Stimulated activated CD4-positive, alpha-beta T cell treated with anti-CD3 and anti-CD28 coated beads, Interleukin-15, amount 100 ng/mL, for 1 hour (primary cell): ENCODE measurements around the gene MOB2.

ENCODE experiments used
- DNase-seq, 2 donors: peaks; one replicate each; pipeline ENCODE4 v3.0.0-alpha.2; 2020; ENCODE audit warnings: low read depth in 1 of 2, low spot score in 1 of 2

MOB2 gene

DNA sequence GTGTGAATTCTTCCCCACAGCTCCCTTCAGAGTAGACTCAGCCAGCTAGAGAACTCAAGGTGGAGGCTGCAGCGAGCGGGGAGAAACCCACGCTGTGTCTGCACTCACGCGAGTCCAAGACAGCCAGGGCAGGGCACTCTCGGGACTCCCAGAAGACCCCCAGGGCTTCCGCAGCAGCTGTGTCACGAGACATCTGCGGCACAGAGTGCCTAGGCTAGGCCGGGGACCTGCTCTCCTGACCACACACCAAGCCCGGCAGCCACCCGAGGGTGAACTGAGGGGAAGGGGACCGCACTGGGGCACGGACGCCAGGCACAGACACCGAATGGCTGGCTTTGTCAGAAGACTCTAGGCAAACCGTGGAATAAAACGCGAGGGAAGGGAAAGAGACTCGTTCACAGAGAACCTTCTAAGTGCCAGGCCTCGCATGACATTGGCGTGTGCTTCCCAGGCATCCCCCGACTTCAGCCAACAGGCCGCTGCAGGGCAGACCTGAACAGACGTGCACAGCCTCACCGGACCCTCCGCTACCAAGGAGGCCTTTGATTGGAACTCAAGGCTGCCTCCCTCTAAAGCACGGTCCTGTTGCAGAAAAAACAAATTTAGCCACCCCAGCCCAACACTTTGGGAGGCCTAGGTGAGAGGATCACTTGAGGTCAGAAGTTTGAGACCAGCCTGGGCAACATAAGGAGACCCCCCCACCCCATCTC, 18.2 kb upstream of the MOB2 start:
- no peak for DNase-seq

DNA sequence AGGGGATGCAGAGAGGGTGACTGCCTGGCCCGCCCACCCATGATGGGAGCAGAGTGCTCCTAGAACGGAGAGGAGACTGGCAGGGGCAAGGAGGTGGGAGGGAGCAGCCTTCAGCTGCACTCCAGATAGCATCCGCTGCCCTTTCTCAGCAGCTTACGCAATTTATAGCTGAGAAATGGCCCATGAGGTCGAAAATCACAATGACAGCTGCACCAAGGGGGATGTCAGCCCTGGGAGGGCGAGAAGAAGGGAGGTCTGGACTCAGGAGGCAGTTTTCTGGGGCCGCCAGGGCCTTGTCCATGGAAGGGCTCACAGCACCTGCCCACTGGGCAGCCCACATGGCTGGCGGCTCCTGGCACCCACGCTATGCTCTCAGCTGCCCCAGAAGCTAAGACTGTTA, 17.6 kb upstream of the MOB2 start:
- DNase-seq = no peak

DNA sequence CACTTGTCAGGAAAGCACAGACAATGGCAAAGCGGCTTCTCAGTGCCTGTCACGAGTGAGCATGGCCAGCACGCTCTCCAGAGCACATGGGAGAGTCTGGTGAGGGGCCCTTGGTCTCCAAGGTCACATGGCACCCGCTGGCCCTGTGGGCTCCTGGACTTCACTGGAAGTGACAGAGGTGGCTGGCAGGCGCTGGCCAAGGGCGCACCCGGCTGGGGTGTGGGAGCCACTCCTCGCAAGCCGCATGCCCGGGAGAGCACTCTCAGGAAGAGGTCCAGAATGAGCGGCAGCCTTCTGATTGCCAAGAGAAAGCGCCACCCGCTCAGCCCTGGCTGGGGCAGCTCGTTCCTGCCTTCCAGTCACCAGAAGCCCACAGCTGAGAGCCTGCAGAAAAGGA, 17.1 kb upstream of the MOB2 start:
- DNase-seq = no peak

DNA sequence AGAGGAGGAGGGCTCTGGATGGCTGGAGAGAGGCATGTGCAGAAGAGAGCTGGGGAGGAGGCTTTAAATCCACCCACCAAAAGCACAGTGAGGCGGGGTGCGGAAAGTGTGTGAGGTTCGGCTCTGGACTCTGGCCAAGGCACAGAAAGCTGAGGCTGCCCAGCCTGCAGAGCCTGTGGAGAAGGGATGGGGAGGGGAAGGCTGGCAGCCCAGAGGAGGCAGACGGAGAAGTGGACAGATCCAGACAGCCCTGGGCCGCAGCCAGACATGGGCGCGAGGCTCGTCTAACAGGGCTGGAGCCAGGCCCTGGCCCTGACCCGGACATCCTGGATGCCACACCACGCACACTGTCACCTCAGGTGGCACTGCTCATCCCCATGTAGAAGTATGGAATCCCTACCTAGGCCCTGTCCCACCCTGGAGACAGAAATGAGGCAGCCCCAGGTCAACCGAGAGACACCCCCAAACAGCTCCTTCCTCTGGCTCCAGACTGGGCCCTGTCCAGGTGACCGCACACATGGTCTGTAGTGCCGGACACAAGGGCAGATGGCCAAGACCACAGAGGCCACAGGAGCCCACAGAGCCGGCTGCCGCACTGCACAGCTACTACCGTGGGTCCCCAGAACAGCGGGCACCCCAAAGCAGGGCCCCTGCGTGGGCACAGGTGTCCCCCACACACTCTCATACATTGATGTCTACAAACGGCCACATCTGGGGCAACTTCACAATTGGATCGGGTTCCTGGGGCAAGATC, 16.6 kb upstream of the MOB2 start:
- no peak for DNase-seq

DNA sequence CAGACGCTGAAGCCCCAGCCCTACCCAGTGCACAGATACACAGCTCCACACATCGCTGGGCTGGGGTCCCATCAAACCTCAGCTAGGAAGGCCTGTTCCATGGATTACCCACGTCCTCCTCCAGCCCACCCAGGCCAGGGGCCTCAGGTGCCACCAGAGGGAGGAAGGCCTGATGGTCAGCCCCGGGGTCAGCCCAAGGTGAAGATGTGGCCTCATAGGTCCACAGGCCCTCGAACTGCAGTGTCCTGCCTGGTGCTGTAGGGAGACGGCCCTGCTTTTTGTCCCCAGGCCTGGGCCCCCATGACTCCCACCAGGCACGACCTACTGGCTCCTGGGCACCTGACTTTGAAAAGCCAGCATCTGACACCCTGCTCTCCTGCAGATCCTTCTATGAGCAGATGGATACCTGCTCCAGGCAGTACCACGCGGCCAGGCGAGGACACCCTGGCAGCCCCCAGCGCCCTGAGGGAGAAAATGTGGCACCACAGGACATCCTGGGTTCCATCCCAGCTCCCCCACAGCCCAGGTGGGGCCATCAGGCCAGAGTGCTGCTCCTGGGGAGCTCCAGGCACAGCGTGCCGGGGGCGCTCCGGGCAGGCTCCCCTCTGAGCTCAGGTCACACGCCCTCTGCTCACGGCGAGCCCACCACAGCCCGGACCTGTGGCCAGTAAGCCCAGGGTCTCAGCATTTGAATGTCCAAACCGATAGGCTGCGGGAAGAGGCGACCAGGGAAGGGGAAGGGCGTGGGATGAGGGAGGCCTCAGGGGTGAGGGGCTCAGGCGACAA, 15.8 kb upstream of the MOB2 start:
- DNase-seq = no peak

DNA sequence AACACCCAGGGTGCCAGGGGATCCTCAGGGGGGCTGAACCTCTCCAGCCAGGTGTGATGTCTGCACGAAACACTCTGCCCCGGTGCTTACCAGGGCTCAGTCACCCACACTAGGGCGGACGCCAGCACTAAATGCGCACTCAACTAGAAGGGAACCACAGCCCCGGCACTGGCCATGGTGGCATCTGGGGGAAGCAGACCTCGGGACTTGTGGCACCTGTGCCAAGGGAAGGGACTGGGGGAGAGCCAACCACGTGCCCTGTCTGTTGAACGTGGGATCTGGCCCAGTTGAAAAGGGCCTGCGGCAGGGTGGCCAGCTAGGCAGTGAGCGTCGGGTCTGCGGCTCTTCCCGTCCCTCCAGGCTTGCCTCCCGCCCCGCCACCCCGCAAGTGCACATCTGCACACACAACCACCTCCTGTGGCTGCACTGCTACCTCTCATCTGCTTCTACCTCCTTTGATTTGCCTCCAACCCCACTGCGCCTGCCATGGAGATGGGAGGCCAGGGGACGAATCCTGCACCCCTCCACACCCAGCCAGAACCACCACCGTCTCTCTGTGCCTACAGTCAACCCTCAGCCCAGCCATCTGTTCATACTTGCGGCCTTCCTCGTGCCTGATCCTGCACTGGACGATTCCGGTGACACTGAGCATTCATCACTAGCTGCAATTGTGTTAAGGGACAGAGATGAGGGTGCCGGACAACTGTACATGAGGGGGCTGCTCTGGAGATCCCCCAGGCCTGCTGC, 15.0 kb upstream of the MOB2 start:
- no peak for DNase-seq

DNA sequence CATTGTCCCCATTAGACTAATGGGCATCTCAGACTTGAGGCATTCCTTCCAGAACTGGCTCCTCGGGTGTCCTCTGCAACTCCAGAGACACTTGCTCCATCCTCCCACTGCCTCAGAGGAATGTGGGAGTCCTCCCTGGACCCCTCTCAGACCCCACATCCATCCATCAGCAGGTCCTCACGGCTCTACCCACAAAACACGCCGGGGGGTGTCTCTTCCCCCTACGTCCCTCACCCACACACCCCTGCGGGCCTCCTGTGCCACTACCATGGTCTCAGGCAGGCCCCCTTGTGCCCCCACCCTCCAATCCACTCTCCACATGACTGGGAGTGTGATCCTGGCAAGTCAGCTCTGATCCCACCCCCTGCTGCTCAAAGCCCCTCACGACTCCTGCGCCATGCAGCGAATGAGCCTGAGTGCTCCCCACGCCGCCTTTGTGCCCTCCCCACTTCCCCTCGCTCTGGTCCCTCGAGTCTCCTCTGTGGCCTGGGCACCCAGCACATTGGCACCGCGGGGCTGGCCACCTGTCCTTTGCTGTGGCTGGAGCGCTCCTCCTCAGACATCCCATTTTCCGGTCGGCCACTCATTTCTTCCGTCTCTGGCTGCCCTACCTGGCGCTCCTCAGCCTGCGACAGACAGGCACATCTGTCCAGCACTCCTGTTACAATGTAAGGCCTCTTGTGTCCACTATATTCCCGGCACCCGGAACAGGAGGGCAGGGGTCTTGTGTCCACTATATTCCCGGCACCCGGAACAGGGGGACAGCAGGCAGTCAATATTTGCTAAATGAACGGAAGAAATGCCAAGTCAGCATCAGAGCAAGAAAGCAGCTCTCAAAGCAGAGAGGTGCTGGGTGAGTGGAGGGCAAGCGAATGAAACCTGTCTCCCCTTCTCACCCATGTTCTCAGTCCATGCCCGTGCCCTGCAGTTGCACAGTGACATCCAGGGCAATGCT, 14.2 kb upstream of the MOB2 start:
- no peak for DNase-seq

DNA sequence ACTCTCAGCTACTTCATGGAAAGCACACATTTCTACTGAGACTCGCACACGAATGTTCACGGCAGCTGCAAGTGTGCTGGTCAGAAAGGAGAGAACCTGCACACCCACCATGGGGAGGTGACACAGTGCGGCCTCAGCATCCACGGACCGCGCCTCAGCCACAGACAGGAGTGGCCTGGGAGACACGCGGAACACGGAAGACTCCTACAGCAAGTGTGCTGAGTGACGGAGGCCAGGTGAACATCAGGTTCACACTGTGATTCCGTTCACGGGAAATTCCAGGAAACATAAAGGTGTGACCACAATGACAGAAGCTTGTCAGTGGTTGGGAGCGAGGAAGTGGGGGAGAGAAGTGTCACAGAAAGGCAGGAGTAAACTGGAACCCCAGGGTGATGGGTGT, 13.3 kb upstream of the MOB2 start:
- no peak for DNase-seq

DNA sequence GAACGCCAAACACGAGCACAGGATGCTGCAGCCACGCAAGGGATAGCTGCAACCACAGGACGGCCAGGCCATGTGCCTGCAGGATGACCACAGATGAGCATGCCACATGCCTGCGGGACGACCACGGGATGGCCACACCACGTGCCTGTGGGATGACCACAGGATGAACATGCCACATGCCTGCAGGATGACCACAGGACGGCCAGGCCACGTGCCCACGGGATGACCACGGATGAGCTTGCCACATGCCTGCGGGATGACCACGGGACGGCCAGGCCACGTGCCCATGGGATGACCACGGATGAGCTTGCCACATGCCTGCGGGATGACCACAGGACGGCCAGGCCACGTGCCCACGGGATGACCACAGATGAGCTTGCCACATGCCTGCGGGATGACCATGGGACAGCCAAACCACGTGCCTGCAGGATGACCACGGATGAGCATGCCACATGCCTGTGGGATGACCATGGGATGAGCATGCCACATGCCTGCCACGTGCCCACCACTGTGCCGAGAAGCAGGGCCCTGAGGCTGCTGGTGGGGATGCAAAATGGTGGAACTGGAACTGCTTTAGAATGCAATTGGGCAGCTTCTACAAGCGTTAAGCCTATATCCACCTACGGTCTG, 12.8 kb upstream of the MOB2 start:
- DNase-seq = no peak

DNA sequence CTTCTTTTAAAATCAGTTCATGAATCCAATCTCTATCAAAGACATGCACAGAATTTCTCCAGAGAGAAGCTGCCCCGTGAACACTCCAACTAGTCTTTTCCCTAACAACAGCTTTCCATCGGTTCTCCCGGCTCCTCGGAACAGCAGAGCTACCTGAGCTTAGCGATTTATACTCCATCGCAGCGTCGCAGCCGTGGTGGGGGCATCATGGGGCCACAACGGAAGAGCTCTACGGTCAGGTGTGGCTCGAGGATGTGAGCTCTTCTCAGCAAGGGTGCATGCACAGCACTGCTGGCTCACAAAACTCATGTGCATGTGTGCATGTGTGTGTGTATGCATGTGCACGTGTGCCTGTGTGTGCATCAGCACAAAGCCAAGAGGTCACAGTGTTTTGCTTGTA, 11.7 kb upstream of the MOB2 start:
- no peak for DNase-seq

DNA sequence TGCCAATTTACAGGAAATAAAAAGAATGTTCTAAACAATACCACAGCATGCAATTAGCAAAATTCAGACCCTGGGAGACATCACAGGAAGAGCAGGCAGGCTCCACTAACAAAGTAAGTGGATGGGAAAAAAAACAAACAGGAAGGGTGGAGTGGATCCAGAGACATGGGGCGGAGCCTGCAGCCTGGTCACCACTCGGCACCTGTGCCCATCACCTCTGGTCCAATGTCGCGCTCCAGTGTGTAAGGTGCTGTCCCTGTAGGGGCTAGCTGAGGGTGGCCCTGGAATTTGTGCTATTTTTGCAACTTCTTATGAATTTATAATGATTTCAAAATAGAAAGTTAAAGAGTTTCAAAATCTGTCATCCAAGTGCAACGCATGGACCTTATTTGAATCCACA, 11.0 kb upstream of the MOB2 start:
- no peak for DNase-seq

DNA sequence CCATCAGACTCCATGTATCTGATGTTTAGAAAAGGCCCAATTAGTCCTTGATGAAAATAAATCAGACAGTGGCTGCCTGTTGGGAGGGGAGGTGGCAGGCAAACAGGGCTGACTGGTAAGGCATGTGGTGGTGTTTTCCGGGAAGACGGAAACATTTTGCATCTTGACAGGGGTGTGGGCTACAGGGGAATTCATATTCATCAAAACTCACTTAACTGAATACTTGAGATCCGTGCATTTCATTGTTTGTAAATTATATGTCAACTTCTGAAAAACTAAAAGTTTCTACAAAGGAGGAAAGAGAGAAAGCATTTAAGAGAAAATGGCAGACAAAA, 10.1 kb upstream of the MOB2 start:
- DNase-seq = no peak

DNA sequence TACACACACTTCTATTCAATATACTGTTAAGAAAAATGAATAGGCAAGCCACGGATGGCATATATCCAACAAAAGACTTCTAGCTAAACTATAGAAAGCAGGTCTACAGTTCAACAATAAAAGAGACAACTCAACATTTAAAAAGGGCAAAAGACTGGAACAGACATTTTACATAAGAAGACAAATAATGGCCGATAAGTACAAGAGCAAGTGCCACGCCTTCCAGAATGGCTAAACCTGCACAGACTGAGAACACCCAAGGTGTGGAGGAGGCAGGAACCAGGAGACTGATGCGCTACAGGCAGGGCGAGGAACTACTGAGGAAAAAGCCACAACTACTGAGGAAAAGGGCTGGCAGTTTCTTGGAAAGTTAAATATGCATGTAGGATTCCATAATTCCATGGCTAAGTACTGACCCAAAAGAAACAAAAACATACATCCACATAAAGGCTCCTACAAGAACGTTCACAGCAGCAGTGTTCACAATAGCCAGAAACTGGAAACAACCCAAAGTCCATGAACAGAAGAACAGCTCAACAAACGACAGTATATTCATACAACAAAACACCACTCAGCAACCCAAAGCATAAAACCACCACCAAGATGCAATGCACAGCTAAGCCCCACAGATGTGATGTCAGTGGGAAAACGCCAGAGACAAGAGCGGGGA, 9.6 kb upstream of the MOB2 start:
- DNase-seq = no peak

DNA sequence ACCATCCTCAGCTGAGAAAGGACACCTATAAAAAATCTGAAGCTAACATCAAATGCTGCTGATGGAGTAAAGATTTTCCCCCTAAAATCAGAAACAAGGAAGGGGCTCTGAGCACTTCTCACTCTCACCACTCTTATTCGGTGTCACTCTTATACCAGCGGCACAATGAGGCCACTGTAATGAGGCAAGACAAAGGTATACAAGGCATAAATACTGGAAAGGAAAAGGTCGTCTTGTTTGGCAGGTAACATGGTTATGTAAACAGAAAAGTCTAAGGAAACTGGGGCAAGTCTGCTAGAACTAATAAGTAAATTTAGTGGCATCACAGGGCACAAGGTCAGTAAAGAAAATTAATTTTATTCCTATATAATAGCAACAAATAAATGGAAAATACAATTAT, 8.1 kb upstream of the MOB2 start:
- no peak for DNase-seq

DNA sequence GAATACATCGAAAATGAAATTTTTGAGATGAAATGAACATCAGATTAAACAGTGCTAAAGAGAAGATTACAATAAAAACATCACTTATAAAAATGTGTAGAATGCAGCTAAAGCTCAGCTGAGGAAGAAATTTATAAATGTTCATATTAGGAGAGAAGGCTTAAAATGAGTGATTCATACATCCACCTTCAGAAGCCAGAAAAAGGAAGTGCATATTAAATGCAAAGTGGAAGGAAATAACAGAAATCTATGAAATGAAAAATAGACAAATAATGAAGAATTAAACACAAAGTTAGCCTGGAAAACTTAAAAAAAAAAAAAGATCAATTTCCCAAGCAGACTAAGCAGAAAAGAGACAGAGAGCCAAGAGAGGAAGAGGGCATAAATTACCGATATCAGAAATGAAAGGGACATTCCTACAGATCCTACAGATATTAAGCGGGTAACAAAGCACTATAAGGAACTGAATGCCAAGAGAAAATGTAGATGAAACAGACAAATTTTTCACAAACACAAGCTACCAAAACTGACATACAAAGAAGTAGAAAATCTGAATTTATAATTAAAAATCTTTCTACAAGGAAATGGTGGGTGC, 7.2 kb upstream of the MOB2 start:
- no peak for DNase-seq

DNA sequence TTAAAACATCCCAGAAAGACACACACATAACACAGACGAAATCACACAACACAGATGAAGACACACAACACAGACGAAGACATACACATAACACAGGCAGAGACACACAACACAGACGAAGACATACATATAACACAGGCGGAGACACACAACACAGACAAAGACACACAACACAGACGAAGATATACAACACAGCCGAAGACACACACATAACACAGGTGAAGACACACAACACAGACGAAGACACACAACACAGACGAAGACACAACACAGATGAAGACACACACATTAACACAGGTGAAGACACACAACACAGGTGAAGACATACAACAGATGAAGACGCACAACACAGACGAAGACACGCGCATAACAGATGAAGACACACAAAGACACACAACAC, 4.8 kb upstream of the MOB2 start:
- DNase-seq = no peak

DNA sequence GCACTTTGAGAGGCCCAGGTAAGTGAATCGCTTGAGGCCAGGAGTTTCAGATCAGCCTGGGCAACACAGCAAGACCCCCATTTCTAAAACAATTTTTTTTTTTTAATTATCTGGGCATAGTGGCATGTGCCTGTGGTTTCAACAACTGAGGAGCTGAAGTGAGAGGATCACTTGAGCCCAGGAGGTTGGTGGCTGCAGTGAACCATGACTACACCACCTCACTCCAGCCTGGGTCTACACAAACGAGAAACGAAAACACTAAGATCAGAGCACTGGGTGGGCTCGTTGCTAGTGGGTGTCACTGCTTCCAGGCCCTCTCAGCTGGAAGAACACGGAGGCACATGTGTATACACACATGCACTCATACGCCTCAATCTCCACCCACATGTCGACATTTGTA, 4.1 kb upstream of the MOB2 start:
- no peak for DNase-seq

DNA sequence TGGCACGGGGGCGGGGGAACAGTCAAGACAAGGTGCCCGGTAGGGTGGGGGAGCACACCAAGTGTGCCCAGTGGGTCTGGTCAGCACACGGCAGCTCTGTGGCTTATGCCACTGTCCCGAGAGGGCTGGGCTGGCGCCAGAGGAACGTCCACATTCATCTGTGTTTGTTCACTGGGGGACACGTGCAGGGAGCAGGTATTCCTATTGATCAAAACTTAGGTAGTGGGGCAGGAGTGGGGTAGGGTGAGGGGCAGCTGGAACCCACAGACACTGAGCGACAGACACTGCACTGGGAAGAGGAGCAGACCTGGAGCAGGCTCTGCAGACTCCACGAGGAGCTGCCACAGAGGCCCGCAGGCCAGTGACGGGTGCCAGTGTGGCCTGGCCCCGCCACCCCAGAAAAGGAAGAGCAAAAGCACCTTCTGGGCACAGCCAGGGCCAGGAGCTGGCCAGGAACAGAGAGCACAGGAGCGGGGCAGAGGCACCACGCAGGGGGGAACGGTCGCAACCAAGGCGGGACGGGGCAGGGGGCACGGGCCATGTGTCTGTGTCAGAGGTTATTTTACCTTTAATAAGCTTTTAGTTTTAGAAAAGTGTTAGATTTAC, 2.1 kb upstream of the MOB2 start:
- no peak for DNase-seq
